NCI-H526 treated with DMSO at 0.1 percent for 48 hours (cell line): ENCODE measurements around the gene TBL2.
"Not testable (repeated sequence)": the region's sequence is repeated elsewhere in the genome, so short reads cannot be mapped to it uniquely, and the experiment has no call there.

Source experiments
- DNase-seq: peaks from one replicate; lab custom pipeline; 2025; lab: John Stamatoyannopoulos, UW

TBL2 gene

DNA sequence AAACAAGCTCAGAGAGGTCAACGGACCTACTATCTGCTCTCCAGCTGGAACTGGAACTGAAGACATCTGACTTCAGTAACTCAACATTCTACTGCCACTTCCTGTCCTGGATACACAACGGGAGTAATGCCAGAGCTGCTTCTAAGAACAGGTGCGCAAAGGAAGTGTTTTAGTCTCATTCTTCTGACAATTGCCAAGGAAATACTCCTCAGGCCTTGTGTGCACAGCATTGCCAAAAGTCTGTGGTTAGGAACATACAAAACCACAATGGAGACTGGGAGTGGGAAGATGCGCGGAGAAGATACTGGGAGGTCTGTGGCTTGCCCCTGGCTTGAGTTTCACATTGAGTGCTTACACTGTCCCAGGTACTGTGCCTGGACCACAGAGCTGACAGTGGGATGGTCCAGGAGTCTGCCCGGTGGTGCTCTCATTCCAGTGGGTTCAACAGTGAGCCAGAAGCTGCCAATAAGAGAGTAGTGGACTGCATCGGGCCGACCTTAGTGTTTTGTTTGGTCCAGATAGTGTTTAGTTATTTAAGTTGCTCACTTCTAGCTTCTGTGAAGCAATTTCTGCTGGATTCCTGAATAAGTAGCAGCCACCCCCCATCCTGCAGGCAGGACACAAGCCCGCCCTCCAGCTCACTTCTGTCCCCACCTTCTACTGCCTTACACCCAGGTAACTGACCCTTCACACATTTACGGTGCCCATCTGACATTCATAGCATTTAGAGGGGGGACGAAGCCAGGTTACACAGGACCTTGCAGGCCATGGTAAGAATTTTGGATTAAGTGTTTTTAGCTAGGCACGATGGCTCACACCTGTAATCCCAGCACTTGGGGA, 10.3 kb downstream of the TBL2 start:
- DNase-seq: no peak

DNA sequence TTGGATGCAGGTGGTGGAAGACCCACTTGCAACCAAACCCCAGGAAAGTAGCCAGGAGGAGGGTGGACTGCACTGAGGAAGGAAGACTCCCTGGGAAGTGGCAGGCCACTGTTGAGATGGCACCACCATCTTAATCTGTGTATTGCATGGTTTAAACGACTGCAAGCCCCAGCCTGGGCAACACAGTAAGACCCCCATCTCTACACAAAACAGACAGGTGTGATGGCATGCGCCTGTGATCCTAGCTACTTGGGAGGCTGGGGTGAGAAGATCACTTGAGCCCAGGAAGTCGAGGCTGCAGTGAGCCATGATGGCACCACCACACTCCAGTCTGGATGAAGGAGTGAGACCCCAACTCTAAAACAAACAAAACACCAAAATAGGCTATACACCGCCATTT, 11.2 kb downstream of the TBL2 start:
- DNase-seq: no peak

DNA sequence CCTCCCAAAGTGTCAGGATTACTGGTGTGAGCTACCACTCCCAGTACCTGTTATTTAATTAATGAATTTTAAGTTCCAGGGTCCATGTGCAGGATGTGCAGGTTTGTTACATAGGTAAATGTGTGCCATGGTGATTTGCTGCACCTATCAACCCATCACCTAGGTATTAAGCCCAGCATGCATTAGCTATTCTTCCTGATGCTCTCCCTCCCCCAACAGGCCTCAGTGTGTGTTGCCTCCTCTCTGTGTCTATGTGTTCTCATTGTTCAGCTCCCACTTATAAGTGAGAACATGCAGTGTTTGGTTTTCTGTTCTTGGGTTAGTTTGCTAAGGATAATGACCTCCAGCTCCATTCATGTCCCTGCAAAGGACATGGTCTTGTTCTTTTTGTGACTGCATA, 11.9 kb downstream of the TBL2 start:
- DNase-seq: not testable (repeated sequence)

DNA sequence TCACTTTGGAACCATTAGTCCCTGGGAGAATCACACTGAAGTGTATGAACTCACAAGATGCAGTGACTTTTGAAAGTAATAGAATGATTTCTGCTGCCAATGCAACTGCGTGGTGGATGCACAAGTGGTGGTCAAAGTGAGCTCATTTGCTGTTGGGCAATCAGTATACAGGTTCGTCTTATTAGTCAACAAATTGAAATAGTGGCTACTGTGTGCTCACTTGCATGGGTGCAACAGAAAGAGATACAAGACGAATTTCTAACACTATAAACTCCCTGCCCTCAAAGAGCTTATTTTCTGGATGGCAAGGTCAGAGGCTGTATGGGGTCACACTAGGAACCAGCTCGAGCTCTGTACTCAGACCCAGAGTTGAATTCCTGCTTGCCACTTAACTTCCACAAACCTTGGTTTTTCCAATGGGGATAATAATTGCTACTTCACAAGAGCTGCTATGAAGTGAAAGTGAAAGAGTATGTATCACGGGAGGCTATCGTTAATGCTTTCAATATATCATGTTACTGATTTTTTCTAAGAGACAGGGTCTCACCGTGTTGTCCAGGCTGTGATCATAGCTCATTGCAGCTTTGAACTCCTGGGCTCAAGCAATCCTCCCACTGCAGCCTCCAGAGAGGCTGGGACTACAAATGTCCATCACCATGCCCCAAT, 12.6 kb downstream of the TBL2 start:
- no peak for DNase-seq

DNA sequence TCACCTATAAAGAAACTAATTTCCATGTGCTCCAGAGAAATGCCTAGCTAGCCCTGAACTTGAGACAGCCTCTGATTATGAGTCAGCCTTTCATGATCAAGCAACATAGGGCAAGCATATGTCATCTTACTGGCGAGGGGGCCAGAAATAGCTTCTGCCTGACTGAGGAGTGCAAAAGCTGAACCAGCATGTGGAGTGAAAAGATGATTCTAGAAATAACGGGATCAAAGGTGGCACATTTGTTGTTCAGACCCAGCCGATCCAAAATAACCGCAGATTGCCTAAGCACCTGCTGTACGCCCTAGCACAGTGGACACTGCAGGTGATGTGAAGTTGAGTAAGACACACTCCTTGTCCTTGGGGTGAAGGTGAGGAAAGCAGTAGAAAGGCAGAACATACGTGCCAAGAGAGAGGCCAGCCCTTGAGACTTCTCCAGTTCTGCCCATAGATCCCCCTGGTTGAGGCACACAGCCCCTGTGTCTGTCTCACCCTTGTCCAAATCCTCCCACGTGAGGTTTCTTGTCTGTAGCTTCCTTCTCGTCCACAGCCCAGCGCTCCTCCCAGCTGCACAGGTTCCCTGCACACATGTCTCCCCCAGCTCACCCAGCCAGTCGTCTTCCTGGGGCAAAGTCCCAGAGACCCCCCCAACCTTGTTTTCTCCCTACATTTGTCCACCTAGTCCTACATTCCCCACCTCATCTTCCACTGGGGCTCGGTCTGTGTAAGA, 18.1 kb downstream of the TBL2 start:
- no peak for DNase-seq

DNA sequence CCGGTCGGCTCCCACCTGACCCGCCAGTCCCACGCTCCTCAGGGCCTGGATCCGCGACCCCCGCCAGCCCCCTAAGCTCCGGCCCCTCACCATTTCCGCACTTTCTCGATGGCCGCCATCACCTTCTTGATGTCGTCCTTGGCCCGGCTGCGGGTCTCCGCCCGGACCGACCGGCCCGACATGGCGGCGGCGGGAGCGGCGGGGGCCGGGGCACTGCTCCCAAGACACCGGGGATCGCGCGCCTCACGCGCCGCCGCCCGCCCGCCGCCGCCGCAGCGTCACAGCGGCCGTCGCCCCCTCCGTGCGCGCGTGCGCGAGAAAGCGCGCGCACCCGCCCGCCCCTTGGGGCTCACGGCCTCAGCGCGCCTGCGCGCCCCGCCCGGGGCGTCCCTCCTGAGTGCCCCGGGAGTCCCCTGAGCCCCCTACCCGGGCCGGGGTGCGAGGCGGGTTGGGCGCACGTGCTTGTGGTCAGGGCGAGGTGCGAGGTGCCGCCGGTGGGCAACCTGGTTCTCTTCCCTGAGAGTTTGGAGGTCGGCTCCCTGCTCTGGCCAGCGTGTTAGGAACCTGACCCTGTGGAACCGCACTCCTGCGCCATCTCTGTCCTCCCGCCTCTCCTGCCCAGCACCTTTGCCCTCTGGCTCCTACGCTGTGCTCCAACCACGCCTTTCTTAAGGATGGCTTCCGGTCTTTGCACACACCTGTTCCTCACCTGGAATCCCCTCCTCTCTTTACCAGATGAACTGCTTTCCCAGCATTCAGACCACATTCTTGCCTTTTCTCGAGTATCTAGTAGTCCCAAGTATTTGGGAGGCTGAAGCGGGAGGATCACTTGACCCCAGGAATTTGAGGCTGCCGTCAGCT, 20.8 kb downstream of the TBL2 start, which contains the start of gene BCL7B:
Gene BCL7B (minus strand): TSS at position 294 of the 861 bp plus-strand sequence. CDS start 112 bp downstream, at position 182.
- peak; percentile 28 for DNase-seq

DNA sequence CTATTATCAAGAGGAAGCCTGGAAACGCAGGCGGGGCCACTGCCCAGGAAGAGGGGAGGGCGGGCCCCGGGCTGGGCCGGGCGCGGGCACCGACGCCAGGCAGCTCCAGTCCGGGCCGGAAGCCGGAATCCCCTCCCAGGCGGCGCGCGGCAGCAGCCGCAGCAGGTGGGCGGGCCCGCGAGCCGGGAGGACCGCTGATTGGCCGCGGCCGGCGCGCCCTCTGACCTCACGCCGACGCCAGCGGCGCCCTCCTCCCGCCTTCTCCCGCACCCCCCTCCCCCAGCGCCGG, 21.3 kb downstream of the TBL2 start:
- peak; percentile 75 for DNase-seq

DNA sequence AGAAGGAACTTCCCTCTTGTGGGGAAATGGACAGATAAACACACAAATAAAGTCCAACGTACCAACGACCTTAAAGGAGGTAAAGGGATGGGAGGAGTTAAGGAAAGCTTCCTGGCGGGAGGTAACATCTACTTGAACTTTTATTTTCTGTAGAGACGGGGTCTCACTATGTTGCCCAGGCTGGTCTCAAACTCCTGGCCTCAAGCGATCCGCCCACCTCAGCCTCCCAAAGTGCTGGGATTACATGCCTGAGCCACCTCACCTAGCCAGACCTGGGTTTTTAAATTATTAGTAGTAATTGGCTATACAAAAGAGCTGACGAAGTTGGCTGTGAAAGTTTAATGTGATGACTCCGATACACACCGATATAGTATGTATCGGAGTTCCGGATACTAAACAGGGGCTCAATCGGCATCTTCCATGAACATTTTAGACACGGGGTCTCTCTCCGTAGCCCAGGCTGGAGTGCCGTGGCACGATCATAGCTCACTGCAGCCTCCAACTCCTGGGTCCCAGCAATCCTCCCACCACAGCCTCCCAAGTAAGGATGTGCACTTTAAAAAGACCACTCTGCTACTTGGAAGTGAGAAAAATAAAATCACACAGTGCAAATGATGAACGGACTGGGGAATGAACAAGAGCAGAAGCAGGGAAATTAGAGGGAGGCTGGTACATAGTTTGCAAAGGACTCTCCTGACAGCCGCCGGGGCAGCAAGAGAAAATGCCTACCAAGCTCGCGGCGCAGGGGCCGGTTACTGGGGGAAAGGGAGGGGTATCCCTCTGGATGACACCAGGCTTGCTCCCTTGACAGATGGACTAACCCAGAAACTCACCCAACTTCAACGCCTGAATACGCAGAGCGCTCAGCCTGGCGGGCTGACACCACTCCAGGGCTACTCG, 21.9 kb downstream of the TBL2 start:
- DNase-seq: no peak

DNA sequence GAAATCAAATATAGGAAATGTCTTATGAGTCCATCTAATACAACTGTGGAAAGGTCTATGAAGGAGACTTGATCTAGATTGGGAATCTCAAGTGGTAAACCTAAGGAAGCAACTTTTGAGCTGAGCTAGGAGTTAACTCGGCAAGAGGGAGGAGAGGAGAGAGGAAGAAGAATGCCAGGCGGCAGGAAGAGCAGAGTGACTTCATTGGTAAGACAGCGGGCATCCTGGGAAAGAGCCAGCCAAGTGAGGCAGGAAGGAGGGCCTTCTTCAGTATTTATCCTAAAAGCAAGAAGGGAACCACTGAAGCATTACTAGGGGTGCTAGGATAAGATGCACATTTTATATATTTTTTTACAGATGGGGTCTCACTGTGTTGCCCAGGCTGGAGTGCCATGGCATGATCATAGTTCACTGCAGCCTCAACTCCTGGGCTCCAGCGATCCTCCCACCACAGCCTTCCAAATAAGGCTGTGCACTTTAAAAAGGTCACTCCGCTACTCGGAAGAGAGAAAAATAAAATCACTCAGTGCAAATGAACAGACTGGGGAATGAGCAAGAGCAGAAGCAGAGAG, 22.9 kb downstream of the TBL2 start:
- DNase-seq: no peak

DNA sequence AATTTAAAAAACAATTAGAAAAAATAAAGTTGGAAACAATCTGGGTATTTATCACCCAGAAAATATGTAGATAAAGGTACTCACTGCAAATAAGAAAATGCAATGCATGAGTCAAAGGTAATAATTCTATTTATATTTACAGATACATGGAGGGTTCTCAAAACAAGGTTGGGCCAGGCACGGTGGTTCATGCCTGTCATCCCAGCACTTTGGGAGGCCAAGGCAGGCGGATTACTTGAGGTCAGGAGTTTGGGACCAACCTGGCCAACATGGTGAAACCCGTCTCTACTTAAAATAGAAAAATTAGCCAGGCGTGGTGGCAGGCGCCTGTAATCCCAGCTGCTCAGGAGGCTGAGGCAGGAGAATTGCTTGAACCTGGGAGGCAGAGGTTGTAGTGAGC, 28.3 kb downstream of the TBL2 start:
- DNase-seq: not testable (repeated sequence)

DNA sequence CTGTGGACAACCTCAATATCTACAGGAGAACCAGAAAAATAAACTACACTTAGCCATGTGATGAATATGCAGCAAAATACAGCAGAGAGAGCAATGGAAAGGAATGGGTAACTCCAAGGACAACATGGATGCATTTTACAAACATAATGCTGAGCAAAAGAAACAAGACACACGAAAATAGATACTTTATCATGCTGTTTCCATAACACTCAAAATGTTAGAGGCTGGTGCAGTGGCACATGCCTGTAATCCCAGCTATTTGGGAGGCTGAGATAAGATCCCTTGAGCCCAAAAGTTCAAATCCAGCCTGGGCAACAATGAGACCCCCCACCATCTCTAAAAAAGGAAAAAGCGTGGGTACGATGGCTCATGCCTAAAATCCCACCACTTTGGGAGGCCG, 29.2 kb downstream of the TBL2 start:
- no peak for DNase-seq

DNA sequence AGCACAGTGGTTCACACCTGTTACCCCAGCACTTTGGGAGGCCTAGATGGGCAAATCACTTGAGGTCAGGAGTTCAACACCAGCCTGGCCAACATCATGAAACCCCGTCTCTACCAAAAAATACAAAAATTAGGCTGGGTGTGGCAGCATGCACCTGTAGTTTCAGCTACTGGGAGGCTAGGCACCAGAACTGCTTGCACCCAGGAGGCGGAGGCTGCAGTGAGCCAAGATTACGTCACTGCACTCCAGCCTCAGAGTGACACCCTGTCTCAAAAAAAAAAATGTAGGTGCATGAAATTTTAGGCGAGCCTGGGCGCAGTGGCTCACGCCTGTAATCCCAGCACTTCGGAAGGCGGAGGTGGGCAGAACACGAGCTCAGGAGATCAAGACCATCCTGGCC, 30.5 kb downstream of the TBL2 start:
- DNase-seq: no peak

DNA sequence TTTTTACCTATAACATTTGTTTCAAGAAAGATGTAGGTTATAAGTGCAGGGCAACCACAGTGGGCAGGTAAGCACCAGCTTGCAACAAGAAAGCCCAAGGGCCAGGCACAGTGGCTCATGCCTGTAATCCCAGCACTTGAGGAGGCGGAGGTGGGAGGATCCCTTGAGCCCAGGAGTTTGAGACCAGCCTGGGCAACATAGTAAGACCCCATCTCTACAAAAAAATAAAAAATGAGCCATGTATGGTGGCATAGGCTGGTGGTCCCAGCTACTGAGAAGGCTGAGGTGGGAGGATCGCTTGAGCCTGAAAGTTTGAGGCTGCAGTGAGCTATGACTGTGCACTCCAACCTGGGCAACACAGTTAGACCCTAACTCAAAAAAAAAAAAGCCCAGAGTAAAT, 33.7 kb downstream of the TBL2 start:
- DNase-seq: no peak

DNA sequence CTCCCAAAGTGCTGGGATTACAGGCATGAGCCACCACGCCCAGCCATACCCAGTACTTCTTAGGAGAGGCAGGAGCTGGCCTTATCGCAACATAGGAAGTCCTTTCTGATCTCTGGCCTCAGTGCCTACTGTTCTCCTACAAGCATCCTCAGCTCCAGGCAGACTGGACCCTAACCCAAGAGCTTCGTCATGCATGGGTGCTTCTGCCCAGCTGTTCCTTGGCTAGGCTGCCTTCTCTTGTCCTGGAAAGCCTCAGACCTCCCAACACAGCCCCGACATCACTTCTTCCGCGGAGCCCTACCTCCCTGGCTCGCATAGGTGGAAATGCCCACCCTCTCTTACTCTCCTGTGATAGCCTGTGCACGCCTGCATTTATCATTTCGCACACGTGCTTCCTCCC, 36.7 kb downstream of the TBL2 start:
- DNase-seq: no peak

DNA sequence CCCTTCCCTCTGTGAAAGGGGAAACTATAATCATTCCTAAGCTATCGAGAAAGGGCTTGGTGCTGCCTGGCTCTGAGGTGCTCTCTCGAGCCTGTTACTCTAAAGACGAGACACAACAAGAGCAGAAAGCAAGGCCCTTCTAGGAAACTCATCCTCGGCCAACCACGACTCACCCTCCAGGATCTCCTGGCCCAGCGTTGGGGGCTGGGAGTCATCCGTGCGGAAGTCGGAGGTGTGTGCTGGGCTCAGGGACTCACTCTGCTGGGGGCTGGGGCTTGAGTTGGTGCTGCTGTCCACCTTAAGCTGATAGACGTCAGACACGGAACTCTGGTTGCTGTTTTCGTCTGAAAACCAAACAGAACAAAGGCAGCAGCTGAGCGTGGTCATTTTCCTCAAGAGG, 38.7 kb downstream of the TBL2 start:
- no peak for DNase-seq

DNA sequence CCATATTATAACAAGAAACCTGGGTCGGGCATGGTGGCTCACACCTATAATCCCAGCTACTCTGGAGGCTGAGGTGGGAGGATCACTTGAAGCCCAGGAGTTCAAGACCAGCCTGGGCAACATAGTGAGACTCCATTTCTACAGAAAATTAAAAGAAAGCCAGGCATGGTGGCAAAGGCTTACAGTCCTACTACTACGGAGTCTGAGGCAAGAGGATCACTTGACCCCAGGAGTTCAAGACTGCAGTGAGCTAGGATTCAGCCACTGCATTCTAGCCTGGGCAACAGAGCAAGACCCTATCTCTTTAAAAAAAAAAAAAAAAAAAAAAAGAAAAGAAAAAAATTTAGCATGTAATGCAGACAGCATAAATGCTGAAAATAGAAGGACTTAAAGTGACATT, 39.9 kb downstream of the TBL2 start:
- DNase-seq: not testable (repeated sequence)

DNA sequence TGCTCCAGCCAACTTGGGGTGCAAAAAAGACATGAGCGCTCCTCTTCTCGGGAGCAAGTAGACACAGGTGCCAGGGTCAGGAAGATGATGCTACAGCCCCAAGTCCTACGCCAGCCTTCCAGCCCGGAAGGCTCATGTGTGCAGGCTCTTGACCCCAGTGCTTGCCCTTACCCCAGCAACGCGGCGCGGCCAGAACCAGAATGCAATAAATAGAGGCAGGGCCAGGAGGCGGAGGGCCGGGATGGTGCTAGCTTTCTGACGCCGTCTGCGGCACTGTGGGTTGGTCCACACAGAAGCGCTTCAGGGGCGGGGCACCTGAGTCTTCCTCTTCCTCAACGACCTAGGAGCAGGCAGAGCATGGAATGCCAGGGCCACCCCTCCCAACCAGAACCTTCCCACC, 41.3 kb downstream of the TBL2 start:
- no peak for DNase-seq

DNA sequence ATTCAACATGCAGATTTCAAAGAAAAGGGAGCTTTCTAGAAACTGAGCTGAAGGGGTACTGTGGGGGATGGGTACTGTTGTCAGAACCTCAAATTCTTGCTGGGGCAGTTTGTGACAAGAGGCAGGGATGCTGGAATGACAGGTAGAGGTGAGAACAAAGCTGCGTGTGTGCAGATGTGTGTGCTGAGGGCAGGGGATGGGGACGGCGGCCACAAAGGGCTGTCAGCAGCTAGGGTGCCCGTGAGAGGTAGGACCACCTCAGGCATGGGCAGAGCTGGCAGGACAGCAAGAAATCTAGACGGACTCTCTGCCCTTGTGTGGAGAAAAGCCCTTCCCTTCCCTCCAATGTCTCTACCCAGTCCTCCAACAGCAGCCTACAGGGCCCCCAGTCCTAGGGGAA, 41.9 kb downstream of the TBL2 start:
- no peak for DNase-seq

DNA sequence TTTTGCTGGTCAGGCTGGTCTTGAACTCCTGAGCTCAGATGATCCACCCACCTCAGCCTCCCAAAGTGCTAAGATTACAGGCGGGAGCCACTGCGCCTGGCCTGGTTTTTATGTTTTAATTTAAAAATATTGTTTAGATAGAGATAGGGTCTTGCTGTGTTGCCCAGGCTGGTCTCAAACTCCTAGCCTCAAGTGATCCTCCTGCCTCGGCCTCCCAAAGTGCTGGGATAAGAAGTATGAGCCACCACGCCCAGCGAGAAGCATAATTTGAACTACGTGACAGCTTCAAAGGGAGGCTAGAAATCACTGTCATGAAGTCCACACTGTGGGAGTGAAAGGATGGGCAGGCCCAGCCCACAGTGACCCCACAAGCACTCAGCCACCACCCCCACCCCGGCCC, 42.5 kb downstream of the TBL2 start:
- DNase-seq: not testable (repeated sequence)

DNA sequence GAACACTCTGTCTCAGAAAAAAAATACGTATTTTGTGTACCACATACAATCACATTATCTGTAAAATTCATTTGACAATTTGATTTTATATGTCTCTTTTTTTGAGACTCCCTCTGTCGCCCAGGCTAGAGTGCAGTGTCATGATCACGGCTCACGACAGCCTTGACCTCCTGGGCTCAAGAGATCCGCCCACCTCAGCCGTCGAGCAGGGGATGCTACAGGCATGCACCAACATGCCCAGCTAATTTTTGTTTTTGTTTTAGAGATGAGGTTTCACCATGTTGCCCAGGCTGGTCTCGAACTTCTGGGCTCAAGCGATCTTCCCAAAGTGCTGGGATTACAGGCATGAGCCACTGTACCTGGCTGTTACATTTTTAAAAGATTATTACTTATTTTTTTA, 44.6 kb downstream of the TBL2 start:
- DNase-seq: no peak

DNA sequence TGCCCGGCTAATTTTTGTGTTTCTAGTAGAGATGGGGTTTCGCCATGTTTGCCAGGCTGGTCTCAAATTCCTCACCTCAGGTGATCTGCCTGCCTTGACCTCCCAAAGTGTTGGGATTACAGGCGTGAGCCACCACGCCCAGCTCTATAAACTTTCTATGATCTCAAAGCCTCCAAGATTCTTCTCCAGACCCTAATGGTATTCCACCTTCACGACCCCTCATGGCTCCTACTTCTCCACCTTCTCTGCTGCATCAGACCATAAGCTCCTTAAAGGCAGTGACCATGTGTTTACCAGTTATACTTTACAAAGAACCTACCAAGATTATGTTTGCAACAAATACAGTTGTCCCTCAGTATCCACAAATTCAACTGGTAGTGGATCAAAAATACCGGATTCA, 46.2 kb downstream of the TBL2 start:
- DNase-seq: no peak
